ENCODE data around the gene FEV.

The FEV gene

GRCh38 chr2:218993345-218994315, 8.6 kb upstream of the FEV start, which contains the start of gene CRYBA2:
Gene CRYBA2 (minus strand): TSS chr2:218993422. CDS start chr2:218993176, 246 bp downstream.
- no peak for DNase-seq (ENCODE audit: low spot score)

DNA sequence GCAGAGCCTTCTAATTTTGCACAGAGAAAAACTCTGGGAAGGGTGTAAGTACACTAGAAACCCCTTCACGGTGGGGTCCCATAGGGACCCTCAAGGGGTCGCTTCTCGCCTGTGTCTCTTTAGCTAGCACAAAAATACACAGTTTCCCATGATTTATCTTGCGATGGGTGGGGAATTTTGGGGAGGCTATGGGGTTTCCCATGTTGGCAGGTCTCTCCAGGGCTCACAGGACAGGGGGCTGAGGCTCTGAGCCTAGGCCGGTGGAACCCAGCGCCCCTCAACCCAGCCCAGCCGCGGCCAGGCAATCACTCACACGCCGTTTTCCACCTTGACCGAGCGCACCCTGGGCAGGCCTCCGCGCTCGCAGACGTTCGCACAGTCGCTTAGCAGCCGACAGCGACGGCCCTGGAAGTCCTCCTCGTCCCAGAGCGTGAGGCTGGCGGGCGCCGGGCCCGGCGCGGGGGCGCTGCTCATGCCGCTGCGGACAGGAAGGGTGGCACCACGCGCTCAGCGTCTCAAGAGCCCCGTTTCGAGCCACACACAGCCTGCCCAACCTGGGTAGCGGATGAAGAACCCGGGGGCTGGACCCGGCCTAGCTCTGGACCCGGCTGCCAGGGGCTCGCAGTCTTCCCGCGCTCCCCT, 7.8 kb upstream of the FEV start:
- no peak for DNase-seq (ENCODE audit: low spot score)

DNA sequence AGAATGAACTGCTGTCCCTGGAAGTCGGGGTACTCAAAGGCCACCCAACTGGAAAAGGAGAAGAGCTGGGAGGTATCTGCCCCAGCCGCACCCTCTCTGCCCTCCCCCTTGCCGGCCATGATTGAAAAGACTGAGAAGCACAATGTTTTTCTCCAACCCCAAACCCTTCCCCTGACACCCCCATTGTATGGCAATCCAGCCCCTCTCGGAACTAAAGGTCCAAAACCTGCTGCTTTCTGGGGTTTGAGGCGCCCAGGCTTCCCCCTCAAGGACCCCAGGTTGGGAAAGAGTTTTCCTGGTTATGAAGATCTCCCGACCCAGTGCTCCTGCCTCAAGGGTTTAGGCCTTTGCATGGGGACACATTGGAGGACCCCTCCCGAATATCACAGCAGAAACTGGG, 7.2 kb upstream of the FEV start:
- no peak for DNase-seq (ENCODE audit: low spot score)

GRCh38 chr2:218991674-218992168, 6.7 kb upstream of the FEV start:
- no peak for DNase-seq (ENCODE audit: low spot score)

- DNase-seq (ENCODE audit: low spot score) = no peak
Measured at GRCh38 chr2:218990612-218991011, 5.6 kb upstream of the FEV start.

GRCh38 chr2:218990052-218990451, 5.1 kb upstream of the FEV start:
- no peak for DNase-seq (ENCODE audit: low spot score)

GRCh38 chr2:218988650-218989049, 3.7 kb upstream of the FEV start:
- no peak for DNase-seq (ENCODE audit: low spot score)

DNA sequence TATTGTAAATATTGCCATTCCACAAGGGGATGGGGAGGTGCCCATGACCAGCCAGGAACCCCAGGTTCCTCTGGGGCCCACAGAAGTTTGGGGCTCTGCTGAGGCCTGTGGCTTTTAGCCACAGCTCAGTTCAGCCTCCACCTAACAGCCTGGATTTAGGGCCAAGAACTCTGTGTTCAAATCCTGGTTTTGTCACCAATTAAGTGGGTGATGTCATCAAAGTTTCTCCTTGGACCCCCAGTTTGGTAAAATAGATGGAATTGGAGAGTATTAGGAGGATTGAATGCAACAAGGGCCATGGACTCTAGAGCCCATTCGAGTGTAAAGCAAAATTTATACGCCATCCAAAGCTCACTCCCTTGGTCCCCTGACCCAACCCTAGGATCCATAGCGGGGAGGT, 3.2 kb upstream of the FEV start:
- DNase-seq (ENCODE audit: low spot score) = no peak

GRCh38 chr2:218986148-218986761, 1.3 kb upstream of the FEV start:
- DNase-seq (ENCODE audit: low spot score) = no peak

DNA sequence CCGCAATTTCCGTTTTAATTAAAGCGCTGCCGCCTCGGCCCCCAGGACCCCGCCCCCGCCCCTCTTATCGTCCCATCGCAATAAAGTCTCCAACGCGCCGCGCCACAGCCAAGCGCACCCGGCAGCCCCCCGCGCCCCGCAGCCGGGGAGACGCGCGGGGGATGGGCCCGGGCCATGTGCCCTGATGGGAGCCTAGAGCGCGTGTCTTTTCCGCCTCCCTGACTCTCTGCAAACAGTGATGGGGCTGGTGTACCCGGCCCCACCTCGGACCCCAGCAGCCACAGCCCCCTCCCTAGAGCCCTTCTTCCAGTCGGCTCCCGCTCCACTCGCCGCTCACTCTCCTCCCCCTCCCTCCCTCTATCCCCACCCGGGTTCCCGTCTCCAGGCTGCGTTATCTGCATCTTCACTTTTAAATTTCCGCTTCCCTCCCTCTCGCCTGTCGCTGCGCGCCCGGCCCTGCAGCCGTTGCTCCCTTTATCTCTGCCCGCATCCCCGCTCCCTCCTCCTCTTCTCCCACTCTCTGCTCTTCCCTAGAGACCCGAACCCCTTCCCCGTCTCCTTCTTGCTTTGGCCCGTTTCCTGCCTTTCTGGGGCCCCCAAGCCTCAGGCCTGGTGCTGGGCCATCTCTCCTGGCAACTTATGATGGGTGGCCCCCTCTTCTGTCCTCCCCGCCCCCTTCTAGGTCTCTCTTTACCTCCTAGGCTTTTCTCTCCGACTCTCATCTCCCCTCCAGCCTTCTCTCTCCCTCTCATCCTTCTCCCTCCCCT, 524 bp upstream of the FEV start:
- DNase-seq (ENCODE audit: low spot score) = no peak

DNA sequence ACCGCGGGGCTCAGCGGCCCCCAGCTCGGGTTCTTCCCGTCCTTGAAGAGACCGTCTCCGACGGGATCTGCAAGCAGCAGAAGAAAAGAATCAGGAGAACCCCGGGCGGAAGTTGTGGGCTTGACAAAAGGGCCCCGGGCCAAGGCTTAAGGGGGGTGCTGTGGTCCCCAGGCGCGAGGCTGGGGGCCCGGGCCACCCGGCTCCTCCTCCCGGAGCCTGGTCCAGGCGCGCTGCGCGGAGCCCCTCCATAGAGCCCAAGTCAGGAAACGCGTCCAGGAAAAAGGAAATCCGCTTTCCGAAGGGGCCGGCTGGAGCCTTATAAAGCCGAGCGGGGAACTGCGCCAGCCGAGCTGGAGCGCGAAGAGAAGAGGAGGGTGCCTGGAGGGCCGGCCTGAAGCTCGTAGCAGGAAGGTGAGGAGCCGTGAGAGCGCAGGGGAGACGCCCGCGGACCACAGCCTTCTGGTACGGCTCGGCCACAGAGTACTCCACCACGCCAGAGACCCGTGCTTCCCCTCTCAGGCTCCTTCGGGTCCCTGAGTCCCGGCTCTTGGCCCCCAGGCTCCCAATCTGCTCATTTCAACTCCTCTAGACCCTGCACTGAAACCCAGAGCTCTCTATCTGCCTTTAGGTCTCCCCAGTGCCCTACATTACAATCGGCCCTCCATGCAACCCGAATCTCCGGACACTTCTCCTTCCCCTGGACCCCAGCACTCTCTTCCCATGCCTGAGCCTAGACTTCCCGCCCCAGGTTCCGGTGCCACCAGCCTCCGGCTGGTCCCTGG, 554 bp downstream of the FEV start:
- no peak for DNase-seq (ENCODE audit: low spot score)

DNA sequence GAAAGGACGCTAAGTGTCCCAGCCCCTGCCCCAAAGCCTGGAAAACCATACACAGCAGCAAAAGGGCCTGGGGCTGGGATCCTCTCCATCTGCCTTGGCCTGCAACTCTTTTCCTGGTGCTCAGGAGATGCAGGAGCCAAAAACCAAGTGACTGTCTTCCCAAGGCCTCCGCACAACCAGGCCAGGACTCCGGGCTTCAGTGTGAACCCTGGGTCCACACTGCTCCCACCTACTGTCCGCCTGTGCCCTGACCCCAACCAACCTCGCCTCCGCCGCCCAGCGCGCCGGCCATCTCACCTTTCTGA, 1.1 kb downstream of the FEV start:
- no peak for DNase-seq (ENCODE audit: low spot score)

- DNase-seq (ENCODE audit: low spot score) = no peak
Measured at GRCh38 chr2:218983263-218983933, 1.6 kb downstream of the FEV start.

- DNase-seq (ENCODE audit: low spot score) = no peak
Measured at GRCh38 chr2:218982586-218983262, 2.3 kb downstream of the FEV start.

DNA sequence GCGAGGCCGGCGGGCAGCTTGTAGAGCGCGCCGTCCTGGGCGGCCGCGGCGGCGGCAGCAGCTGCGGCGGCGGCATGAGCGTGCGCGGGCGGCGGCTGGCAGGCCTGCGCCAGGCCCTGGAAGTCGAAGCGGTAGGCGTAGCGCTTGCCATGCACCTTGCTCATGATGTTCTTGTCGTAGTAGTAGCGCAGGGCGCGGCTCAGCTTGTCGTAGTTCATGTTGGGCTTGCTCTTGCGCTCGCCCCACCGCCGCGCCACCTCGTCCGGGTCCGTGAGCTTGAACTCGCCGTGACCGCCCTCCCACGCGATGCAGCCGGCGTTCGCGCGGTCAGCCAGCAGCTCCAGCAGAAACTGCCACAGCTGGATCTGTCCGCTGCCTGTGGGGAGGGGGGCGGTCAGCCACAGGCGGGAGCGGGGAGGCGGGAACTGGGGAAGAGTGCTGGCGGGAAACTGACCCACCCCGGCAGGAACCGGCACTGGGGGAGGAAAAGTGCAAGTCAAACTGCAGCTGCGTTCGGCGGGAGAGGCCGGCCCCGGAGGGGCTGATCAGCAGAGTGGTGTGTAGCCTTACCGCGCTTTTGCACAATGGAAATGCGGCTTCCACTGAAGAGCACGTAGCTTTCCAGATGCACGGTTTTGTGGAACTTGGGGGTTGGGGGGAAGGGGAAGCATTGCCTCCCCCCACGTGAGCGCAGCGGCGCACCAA, 3.0 kb downstream of the FEV start:
- no peak for DNase-seq (ENCODE audit: low spot score)

- no peak for DNase-seq (ENCODE audit: low spot score)
Measured at GRCh38 chr2:218981390-218981880, 3.5 kb downstream of the FEV start.

DNA sequence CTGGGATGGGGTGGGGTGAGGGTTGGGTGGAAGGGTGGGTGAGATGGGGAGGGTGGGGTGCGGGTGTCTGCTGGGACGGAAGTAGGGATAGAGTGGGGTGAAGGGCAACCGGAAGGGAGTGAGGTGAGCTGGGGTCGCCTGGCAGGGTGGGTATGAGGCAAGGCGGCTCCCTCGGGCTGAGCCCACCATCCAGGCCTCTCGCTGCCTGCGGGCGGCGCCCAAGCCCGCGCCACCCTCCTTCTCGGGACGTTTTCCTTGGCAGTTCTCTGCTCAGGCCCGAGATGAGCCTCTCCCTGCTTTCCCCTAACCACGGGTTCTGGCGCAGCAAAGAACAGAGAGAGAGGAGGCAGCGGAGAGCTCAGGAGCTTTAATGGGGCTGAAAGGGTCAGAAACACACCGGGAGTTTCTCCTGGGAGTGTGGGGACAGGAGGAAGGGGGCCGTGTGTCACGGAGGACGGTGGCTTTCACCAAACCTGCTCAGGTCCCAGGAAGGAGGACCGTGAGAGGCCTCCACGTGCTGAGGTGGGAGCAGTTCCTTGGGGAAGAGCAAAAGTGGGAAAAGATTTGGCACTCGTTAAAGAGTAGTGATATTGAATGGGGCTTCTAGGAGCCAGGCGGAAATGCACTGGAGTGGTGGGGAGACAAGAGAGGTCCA, 4.1 kb downstream of the FEV start:
- DNase-seq (ENCODE audit: low spot score) = no peak

GRCh38 chr2:218979846-218980734, 4.9 kb downstream of the FEV start:
- DNase-seq (ENCODE audit: low spot score) = peak; percentile 50

All from globus pallidus (tissue), 1 donor.